Activated CD4-positive, alpha-beta T cell treated with anti-CD3 and anti-CD28 coated beads, Interleukin-2, Interleukin-4, amounts not matched to agents 100 ng/mL and 50 ng/mL, durations not matched to agents 16 hours and 8 hours (primary cell): ENCODE measurements around the gene PTPRN2.
"Not testable (repeated sequence)": the region's sequence is repeated elsewhere in the genome, so short reads cannot be mapped to it uniquely, and the experiment has no call there.

Experiments
- DNase-seq: peaks from one replicate; pipeline ENCODE4 v3.0.0-alpha.2; 2020; ENCODE audit warnings: low spot score

The PTPRN2 gene

DNA sequence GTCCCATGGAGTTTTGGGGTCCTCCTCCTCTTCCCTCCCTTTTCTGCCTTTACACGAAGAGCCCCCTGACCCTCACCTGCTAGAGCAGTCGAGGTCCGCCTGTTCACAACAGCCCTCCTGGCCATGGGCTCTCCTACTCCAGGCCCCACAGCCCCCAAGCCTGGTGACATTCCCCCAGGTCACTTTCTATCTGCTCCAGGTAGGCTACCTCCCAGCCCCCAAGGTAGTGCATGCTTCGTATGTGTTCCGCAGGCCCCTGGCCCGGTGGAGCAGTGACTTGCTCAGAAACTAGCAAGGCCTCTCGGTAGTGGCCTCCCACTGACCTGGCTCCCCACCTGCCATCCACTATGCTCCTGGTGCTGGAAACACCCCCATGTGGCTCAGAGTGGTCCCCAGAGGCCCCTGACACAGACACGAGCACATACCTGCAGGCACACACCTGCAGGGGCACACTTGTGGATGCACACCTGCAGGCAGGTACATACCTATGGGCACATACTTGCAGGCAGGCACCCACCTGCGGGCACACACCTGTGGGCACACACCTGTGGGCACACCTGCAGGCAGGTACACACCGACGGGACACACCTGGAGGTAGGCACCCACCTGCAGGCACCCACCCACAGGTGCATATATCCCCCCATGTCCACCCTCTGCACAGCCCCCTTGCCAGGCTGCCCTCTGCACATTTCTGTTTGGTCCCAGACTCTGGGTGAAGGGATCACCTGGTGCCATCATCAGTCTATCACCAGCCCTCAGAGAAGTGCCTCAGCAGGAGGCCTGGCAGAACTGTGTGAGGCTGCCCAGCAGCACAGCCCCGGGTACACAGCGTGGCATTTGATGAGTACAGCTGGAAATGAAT is 322.5 kb downstream of the PTPRN2 start:
- no peak for DNase-seq

DNA sequence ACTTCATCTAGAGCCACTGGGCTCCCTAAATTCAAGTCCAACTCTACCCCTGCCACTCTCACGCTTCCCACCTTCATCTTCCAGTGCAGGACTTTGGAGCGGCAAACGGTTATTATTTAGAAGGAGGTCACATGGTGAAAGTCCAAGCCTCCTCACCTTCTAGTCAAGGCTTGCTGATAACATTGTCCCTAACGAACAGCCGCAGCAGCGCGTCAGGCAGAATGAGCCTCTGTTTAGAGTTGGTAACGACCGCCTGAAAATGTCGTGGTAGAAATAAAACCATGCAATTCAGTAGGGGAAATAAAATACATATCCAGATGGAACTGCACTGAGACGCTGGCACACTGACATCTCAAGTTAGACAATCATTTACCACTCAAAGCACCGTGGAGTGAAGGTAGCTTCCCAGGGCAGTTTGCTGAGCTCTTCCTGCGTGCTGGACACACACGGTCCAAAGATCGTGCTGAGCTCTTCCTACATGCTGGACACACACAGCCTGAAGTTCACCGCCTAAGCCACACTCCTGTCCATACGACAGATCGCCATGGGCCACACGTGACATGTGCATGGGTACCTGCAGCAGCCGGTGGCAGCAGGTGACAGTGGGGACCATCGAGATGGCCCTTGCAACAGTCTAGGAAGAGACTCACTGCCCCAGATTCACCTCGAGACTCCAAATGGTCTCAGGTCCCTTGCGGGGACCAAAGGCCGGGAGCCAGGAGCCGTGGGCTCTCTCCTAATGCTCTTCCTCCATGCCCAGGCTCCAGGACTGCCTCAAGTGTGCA is 323.5 kb downstream of the PTPRN2 start:
- DNase-seq: no peak

GRCh38 chr7:158263110-158263963 is 324.3 kb downstream of the PTPRN2 start:
- no peak for DNase-seq

GRCh38 chr7:158262284-158263109 is 325.1 kb downstream of the PTPRN2 start:
- DNase-seq: no peak

DNA sequence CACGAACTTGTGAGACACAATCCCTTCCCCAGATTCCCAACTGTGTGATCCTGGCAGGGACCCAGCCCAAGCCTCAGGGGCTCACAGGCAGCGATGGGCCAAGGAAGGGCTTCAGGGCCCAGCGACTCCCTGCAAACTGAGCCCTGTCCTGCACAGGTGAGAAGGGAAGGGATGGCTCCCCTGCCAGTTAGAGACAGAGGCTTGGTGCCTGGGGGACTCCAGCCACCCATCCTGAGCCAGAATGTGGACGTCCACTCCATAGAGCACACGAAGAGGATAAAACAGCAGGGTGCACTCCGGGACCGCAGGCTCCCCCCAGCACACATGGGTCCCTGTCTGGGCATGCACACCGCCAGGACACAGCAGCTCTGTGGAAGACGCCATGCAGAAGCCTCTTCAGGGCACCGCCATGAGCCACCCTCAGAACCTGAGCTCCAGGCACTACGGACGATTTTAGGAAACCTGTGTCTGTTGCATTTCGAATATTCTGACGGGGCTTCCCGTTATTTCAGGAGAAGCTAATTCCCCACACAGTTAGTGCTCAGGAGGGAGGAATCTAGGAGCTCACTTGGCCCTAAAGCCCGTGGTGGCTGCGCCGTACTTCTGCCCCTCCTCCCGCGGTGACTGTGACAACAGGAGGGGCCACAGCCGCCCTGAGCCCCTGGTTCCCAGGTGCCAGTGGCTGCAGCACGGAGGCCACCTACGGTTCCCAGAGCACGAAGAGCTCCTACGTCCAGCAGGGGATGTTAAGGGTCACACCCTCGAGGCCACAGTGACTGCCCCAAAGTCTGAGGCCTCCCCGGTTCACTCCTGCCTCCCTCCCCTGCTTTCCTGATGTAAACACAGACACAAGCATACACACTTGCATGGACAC is 326.0 kb downstream of the PTPRN2 start:
- no peak for DNase-seq

GRCh38 chr7:158260567-158261361 is 326.9 kb downstream of the PTPRN2 start:
- no peak for DNase-seq

GRCh38 chr7:158259671-158260418 is 327.8 kb downstream of the PTPRN2 start:
- no peak for DNase-seq

GRCh38 chr7:158259141-158259540 is 328.5 kb downstream of the PTPRN2 start:
- no peak for DNase-seq

GRCh38 chr7:158258411-158259130 is 329.1 kb downstream of the PTPRN2 start:
- DNase-seq: no peak

DNA sequence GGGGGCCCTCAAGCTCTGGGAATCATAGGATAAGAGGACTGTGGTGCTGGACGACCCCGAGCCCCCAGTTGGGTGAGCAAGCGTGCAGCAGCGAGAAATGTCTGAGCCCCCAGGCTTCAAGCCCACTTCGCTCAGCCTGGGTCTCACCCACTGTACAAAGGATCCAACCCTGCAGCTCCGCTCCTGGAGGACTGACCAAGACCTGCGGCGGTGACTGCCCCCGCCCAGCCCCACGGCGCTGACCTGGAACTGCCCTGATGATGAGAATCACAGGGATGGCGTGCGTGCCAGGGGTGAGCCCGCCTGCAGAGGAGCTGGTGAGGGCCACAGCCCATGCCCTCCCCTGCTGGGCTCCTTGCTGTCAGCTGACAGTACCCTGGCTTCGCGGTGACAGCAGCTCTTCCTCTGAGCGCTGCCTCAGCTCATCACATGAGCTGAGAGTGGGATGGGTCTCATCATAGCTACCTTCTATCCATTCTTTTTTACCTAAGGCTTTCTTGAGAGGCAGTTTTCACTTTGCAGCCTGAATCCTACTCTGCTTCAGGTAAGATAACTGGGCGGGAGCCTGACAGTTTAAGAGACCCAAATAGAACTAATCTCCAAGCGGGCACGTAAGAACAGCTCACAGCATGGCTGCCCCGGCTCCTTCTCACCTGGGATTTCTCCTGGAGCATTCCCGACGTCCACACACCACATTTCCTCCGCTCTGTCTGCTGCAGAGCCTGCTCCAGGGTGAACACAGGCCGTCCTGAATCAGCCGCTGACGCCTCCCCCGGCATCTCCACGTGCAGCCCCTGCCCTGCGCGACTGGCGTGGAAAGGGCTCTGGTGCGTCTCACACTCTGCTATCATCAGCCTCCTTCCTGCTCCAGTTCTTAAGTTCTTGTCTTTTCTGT is 329.9 kb downstream of the PTPRN2 start:
- DNase-seq: no peak

DNA sequence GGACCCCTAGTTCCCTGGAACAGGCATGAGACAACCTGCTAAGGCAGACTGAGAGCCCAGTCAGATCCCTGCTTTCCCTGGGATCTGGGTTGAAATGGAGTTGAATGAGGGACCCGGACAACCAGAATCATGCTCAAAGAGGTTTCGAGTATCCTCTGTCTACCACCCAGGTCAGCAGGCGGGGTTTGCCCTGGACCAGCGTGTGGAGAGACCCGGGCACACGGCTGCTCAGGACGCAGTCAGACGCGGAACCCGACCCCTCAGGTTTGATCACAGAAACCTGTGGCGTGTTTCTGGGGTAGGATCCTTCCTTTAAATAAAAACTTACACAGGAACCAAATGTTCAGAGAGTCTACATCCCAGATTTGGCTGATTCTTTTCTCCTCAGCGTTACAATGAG is 330.6 kb downstream of the PTPRN2 start:
- no peak for DNase-seq

GRCh38 chr7:158256091-158256816 is 331.4 kb downstream of the PTPRN2 start:
- no peak for DNase-seq

- no peak for DNase-seq
Observed at GRCh38 chr7:158255558-158255957, 332.1 kb downstream of the PTPRN2 start.

GRCh38 chr7:158255156-158255555 is 332.5 kb downstream of the PTPRN2 start:
- DNase-seq: no peak

DNA sequence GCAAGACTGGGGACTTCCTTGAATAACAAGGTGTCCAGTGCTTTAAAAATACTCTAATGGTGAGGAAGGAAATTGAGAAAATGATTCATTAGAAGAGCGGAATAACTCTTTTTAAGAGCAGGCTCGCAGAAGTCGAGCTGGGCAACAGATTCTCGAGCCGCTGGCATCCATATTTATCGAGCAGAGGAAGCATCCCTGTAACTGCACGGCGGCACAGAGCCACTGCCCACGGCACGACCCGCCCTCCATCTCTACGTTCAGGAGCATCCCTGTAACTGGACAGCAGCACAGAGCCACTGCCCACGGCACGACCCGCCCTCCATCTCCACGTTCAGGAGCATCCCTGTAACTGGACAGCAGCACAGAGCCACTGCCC is 334.0 kb downstream of the PTPRN2 start:
- not testable (repeated sequence) for DNase-seq
